ENCODE data around the gene LMO1. TPM values are rescaled to one million over a fixed set of nuclear protein-coding genes. Genes with fewer than 3 reads are reported as not detected.
A peak's percentile ranks its signal among the peaks of the same experiment; 100 is the strongest.

The LMO1 gene
- total RNA-seq, 1 experiment from 2014 or later, result 0.27 TPM

DNA sequence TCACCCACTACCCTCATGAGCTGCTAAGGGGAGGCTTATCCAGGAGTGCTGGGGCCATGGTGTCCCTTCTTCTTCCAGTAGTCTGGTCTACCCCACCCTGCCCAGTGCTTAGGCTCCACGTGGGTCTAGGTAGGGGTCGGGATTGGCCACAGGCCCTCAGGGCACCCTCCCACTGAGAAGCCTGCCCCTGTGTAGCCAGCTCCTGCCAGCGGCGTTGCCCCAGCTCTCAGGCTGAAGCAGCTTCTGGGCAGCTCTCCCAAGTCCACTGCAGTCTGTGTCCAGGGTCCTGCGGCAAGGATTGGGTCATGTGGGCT is 70.8 kb downstream of the LMO1 start:
- POLR2A ChIA-PET, result no interaction called here
- H3K9me2 ChIP-seq (ENCODE audit: insufficient read depth), result no peaks in the 10 kb centered on the region
- intact Hi-C loops (cut with micrococcal nuclease), result loop anchor here (1.0 kb wide), 1 partner anchor 373 kb away; no protein-coding TSS in a partner anchor
- H2AFZ ChIP-seq (ENCODE audit: low read depth, low read length, poor library complexity, severe bottlenecking), result no peak overlapping the region
- H3K9me3 ChIP-seq (ENCODE audit: control insufficient read depth in 1 of 2, insufficient read depth in 1 of 2, low read depth in 1 of 2, low read length in 2 of 2), result no peaks in the 10 kb centered on the region
- RAD21 ChIA-PET (ENCODE audit: low non-redundant PET in 1 of 2, low total read pairs in 2 of 2, uncharacterized antibody in 2 of 2, unreplicated experiment in 2 of 2), result interaction anchor here in 1 of 2 experiments (0.7 kb wide), 1 partner anchor 71 kb away, joined by 3 read pairs; the partner anchor contains the start of gene LMO1
- H3K4me2 ChIP-seq (ENCODE audit: low read length), result no peak overlapping the region
- no peaks in the 10 kb centered on the region for H4K20me1 ChIP-seq (ENCODE audit: insufficient read depth)
- no TSS peak for BruUV-seq (replicated peaks)
- ATAC-seq, result peak; percentile 76
- H3K36me3 ChIP-seq (ENCODE audit: control insufficient read depth in 1 of 2, insufficient read depth in 2 of 2, low read length in 2 of 2), result no peaks in the 10 kb centered on the region
- CTCF ChIA-PET, result interaction anchor here (0.7 to 2.1 kb wide), 10 partner anchors 9 to 374 kb away, joined by 3 to 12 read pairs (median 4); partner anchors contain the start of gene LMO1
- H3K27ac ChIP-seq (ENCODE audit: low read depth, low read length), result no peak overlapping the region
- no peaks in the 10 kb centered on the region for H3K4me1 ChIP-seq (ENCODE audit: control insufficient read depth in 1 of 2, insufficient read depth in 2 of 2, low read length in 2 of 2)
- H3K79me2 ChIP-seq (ENCODE audit: insufficient read depth, low read length), result no peaks in the 10 kb centered on the region
- H3K4me3 ChIP-seq (replicated peaks in 1 of 2; ENCODE audit: low read depth in 1 of 2, low read length in 2 of 2), result no peak overlapping the region
- TF ChIP-seq ELF1 (IDR thresholded peaks at IDR 0.05; ENCODE audit: borderline replicate concordance, low read depth) (no peak), FOSL1 (IDR thresholded peaks at IDR 0.05; ENCODE audit: low read depth) (no peak), RAD21 (IDR thresholded peaks at IDR 0.05; ENCODE audit: low read depth) (no peak), SRF (IDR thresholded peaks at IDR 0.05; ENCODE audit: low read depth) (no peak), SIN3A (IDR thresholded peaks at IDR 0.05; ENCODE audit: low read depth) (no peak), YY1 (IDR thresholded peaks at IDR 0.05; ENCODE audit: extremely low read depth, insufficient replicate concordance, low read depth, low read length) (no peak), TCF7L2 (IDR thresholded peaks at IDR 0.05; ENCODE audit: borderline replicate concordance, extremely low read depth, insufficient read depth, insufficient read length) (no peak), JUND (IDR thresholded peaks at IDR 0.05) (no peak), POLR2A (IDR thresholded peaks at IDR 0.05; ENCODE audit: borderline replicate concordance, extremely low read depth, insufficient read depth, insufficient read length) (no peak)
- TF ChIP-seq, protein P1, sequence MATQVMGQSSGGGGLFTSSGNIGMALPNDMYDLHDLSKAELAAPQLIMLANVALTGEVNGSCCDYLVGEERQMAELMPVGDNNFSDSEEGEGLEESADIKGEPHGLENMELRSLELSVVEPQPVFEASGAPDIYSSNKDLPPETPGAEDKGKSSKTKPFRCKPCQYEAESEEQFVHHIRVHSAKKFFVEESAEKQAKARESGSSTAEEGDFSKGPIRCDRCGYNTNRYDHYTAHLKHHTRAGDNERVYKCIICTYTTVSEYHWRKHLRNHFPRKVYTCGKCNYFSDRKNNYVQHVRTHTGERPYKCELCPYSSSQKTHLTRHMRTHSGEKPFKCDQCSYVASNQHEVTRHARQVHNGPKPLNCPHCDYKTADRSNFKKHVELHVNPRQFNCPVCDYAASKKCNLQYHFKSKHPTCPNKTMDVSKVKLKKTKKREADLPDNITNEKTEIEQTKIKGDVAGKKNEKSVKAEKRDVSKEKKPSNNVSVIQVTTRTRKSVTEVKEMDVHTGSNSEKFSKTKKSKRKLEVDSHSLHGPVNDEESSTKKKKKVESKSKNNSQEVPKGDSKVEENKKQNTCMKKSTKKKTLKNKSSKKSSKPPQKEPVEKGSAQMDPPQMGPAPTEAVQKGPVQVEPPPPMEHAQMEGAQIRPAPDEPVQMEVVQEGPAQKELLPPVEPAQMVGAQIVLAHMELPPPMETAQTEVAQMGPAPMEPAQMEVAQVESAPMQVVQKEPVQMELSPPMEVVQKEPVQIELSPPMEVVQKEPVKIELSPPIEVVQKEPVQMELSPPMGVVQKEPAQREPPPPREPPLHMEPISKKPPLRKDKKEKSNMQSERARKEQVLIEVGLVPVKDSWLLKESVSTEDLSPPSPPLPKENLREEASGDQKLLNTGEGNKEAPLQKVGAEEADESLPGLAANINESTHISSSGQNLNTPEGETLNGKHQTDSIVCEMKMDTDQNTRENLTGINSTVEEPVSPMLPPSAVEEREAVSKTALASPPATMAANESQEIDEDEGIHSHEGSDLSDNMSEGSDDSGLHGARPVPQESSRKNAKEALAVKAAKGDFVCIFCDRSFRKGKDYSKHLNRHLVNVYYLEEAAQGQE (IDR thresholded peaks at IDR 0.05; ENCODE audit: low read depth), result no peak
- TF ChIP-seq, protein P2, sequence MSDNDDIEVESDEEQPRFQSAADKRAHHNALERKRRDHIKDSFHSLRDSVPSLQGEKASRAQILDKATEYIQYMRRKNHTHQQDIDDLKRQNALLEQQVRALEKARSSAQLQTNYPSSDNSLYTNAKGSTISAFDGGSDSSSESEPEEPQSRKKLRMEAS (IDR thresholded peaks at IDR 0.05), result no peak
- TF ChIP-seq, protein P3, sequence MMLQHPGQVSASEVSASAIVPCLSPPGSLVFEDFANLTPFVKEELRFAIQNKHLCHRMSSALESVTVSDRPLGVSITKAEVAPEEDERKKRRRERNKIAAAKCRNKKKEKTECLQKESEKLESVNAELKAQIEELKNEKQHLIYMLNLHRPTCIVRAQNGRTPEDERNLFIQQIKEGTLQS (IDR thresholded peaks at IDR 0.05), result no peak
- peaks cover 19% of the 10 kb centered on the region for H3K27me3 ChIP-seq (ENCODE audit: insufficient read depth, low read length)
- H3K9ac ChIP-seq (ENCODE audit: low read length), result no peak overlapping the region
- no peak for DNase-seq (ENCODE audit: low read depth, low spot score)

All from HCT116 (cell line).